Anterior cingulate cortex (tissue), 58 donors: ENCODE measurements around the gene ERAL1.
"Not testable (repeated sequence)": the region's sequence is repeated elsewhere in the genome, so short reads cannot be mapped to it uniquely, and the experiment has no call there.

ENCODE experiments used
- DNase-seq, 58 donors: peaks; one replicate each; lab custom pipeline; 2025; lab: John Stamatoyannopoulos, UW

Gene ERAL1

DNA sequence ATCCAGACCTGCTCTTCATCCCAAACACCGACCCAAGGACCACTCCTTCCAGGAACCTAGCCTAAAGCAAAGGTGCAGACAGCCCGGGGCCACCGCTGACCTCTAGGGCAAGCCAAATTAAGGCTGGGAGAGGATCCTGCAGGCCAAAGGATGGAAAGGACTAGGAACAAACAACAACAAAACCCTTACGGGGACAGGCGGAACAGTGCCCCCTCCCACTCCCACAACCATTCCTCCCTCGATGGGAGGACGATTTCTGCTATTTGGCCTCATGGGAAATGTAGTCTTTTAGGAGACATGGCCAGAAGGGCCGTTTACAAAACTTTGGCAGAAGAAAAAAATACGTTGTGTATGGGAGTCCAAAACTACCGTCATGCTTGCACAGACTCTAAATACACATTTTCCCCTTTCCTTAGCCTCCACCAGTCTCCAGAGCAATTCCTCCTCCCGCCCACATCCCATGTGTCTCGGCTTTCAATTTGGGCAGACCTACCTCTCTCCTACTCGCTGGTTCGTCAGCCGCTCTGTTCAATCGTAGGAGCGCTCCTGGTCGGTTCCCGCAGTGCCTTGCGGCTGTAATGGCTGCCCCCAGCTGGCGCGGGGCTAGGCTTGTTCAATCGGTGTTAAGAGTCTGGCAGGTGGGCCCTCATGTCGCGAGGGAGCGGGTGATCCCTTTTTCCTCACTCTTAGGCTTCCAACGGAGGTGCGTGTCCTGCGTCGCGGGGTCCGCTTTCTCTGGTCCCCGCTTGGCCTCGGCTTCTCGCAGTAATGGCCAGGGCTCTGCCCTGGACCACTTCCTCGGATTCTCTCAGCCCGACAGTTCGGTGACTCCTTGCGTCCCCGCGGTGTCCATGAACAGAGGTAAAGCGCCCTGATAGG is at the start of gene ERAL1:
Gene ERAL1 (plus strand): TSS at position 560 of the 879 bp plus-strand sequence. CDS start 19 bp downstream, at position 579.
- peak; percentile 29 to 94 (median 82) for DNase-seq

DNA sequence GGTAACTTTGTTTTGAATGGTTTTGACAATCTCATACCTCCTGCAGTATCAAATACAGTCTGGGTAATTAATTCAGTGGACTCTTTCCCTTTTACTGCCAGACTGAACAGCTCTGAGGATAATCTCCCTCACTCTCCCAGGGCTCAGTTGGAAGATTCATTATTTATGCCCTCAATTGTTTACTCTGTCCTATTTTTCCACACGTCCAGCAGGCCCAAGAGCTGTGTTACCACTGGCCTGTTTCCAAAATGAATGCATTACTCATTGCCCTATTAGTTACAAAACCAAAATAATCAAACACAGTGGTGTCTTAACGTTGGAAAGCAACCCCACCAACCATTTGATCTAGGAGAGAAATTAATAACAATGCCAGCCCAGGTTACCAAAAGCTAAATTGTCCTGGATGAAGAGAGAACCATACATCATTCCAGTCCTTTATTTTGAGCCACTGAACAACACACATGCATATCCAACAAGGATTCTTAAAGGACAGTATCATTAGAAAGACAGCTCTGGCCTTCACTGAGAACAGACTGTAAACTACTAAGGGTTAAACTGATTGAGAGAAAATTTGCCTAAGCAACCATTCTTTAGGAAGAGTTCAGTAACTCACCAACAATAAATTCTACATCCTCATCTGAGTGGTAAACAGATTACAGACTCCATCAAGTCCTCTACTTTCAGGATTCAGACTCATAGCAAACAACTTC is 46.7 kb upstream of the ERAL1 start:
- DNase-seq = peak in 5 of 58 donors; percentile 3 to 24 (median 13)

DNA sequence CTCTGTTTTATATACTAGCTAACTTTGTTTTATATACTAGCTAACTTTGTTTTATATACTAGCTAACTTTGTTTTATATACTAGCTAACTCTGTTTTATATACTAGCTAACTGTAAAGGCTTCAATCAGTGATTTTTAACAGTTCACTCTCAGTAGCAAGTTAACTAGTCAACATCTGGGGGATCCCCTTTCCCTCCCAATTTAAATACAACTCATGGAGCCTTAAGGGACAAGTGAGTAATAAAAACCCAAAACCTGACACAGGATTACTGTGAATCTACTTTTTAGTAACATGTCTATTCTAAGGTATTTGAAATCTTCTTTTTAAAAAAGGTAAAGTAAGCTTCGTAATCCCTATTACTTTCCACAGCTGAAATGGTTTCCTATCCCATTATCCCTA is 44.4 kb upstream of the ERAL1 start:
- DNase-seq = no peak

DNA sequence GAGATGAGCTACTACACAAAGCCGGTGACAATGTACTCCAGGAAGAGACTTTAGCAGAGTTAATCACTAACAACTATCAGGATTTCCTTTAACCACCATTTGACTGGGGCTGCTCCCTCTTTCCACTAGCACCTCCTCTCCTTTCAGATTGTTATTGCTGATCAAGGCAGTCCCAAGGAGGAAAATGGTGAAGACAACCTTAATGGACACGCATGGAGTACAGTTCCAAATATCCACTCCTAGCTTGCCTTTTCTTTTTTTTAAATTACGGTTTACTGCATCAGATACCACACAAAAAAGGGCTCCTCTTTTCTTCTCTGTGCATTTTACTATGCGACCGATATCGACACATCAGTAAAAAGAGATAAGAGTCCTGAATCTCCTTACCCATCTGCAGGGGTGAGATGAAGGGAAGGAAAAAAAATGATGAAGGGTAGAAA is 43.1 kb upstream of the ERAL1 start:
- DNase-seq = peak in 2 of 58 donors; percentile 0 to 48

DNA sequence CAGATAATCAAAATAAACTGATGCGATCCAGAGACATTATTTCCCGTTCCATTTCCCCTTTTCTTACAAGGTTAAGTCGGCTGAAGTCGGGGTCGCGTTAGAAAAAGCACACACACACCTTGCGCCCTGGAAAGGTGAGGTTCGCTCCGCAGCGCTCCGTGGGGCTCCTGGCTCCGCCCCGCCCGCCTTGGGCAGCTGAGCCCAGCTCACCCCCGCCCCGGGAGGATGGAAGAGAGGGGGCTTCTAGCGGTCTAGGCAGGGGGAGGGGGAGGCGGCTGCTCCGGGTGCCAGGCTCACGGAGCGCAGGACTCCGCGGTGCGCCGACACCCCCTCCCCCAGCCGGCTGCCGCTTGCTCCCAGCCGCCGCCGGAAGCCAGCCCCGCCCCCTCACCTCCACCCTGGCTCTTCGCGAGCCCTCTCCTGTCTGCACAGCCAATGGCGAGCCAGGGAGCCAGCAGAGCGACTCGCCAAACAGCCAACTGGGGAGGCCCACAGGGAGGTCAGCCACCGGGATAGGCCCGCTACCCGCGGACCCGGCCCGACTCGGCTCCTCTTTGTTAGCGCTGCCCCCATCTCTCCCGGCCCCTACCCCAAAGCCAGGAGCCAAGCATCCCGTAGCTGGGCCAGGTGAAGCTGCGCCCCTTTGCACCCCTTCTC is 42.6 kb upstream of the ERAL1 start:
- peak; percentile 80 to 99 (median 96) for DNase-seq

DNA sequence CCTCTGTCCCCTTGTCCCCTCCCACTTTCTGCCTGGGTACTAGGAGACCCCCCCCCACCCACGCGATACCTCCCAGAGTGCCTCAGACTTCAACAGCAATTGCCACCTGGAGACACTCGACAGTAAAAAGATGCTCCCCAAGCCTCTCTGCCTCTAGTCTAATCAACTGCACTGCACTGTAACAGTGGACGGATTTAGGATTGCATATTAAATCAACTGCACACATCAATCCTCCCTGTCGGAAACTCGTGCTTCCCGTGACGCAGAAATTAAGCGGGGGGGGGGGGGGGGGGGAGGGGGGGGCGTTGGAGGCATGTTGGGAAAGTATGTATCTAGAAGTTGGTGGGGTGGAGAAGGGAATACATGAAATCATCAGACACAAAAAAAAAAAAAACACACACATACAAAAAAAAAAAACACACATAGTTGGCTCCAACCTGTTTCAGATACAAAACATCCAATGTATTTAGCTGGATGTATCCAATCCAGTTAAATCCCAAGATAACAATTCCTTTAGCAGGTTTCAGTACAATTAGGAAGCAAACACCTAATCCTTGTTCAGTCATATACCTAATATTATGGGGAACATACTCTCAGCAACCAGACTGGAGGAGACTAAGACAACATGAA is 42.0 kb upstream of the ERAL1 start:
- peak in 1 of 58 donors; percentile 65 for DNase-seq

DNA sequence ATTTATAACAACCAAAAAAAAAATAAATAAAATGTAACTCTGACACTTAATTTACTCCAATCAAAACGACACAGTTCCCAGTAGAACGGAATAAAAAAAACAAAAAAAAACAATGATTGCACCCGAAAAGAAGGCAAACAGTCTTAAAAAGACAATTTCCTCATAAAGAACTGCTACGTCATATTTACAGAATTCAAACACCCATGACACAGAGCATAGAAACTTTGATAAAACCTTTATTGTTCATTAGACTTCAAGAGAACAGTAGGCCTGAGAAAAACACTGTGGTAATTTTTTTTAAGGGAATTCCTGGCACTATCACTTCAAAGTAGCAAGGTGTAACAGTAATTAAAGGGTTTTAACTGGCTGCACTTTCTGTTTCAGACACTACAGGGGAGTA is 38.3 kb upstream of the ERAL1 start:
- DNase-seq = no peak

DNA sequence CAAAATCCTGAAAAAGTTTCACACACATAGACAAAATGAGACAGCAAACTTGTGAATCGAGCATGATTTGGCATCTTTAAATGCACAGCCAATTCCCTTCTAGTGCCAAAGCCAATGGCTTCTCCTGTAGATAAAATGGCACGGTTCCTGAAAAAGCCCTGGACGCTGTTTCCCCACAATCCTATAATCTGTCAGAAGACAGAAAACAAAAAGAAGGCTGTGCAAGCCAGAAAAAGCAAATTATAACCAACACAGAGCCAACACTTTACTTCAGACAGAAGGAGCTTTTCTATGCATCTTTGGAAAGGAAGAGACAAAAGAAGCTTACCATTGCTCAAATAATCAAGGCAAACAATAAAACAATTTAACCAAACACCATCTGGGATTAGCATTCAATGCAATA is 36.0 kb upstream of the ERAL1 start:
- DNase-seq = peak in 8 of 58 donors; percentile 2 to 44 (median 16)

DNA sequence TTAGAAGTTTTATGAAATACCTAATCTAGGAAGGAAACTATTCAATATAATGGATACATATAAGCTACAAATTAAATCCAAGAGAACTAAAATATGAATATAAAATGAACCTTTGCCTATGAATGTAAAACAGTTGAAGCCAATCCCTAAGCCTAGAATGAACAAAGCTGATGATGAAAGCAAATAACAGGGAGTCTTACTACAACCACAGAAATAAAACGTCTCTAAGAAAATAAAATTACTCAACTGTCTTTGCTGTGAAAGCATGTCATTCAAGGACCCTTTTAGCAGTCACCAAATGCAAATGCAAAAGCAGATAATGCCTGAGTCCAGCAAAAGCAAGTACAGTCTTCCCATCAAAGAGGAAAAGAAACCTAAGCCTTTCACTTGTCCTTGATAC is 35.2 kb upstream of the ERAL1 start:
- no peak for DNase-seq

DNA sequence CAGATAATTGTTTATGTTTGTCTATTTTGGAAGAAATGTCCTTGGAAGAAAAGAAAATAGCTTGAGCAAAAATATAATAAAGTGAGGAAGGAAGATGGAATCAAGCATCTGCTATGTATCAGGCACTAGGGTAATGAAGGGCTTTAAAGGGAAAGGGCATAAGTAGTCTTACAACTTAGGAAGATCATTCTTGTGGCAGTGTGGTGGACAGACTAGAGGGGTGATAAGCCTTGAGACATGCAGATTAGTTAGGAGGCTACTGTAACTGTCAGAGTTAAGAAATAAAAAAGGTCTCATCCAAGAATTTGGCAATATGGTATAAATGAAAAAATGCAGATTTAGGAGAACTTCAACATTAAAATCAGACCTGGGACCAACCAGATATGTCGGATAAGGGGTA is 27.1 kb upstream of the ERAL1 start:
- DNase-seq = no peak

DNA sequence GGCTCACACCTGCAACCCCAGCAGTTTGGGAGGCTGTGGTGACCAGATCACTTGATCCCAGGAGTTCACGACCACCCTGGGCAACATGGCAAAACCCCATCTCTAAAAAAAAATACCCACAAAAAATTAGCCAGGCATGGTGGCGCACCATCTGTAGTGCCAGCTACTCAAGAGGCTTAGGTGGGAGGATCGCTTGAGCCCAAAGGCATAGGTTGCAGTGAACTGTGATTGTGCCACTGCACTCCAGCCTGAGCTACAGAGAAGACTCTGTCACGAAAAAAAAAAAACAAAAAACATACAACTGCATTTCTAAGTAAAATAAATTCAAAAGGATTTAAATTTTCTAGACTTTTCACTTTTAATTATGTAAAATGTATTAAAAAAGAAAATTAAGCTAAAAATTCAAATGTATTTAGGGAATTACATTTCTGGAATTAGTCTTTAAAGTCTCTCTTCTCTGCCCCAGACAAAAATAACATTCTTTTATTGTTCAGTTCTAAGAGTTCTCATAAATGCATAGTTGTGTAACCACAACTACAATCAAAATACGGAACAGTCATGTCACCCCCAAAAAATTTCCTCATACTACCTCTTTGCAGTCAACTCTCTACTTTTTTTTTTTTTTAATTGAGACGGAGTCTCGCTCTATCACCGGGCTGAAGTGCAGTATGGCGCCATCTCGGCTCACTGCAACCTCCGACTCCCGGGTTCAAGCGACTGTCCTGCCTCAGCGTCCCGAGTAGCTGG is 26.3 kb upstream of the ERAL1 start:
- no peak for DNase-seq

DNA sequence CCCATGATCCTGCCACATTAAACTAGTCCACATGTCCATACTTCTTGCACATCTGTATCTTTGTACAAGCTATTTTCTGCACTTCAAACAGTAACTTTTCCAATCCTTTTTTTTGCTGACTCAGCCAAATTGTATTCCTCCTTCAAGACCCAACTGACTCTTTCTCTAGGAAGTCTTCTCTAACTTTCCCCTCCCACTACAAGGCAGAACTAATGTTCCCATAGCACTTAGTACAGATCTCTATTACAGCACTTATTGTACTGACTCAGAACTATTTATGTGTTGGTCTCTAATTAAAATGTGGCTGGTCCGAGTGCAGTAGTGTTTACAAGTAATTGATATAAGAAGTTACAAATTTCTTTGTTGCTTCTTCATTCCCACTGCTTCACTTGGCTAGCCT is 20.4 kb upstream of the ERAL1 start:
- DNase-seq = no peak

DNA sequence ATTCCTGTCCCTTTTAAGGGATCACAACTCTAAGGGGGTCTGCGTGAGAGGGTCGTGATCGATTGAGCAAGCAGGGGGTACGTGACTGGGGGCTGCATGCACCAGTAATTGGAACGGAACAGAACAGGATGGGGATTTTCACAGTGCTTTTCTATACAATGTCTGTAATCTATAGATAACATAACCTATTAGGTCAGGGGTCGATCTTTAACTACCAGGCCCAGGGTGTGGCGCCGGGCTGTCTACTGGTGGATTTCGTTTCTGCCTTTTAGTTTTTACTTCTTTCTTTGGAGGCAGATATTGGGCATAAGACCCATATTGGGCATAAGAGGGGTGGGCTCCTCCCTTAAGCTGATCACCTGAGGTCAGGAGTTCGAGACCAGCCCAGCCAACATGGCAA is 18.3 kb upstream of the ERAL1 start:
- DNase-seq = not testable (repeated sequence)

DNA sequence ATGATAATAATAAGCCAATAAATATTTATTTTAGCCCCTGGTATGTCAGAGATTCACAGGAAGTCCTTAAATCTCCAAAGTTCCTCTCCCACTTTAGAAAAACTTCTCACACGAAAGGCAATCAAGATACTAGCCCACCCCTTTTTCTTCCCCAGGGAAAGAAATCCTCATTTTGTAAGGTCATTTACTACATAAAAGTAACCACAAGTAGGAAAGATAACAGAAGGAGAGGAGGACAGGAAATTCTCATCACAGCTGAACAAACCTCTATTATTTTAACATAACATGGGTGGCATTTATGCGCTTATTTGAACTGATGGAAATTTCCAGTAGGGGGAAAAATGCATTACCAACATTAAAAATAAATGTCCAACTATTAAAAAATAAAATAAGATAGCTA is 15.6 kb upstream of the ERAL1 start:
- DNase-seq = no peak

DNA sequence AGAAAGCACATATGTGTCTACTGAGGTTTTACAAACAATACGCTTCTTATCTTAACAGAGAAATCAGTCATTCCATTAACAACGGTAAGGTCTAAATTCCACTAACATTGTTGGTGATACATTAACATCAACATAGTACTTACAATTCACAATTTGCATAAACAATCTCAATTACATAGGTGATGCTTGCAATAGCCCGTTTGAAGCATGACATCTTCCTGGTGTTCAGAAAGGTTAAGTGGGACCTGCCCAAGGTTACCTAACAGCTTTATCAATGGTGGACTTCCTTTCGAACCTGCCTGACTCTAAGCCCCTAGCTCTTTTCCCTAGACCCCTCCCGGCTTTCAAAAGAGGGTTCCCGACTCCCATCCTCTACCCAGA is 12.9 kb upstream of the ERAL1 start:
- DNase-seq = no peak

DNA sequence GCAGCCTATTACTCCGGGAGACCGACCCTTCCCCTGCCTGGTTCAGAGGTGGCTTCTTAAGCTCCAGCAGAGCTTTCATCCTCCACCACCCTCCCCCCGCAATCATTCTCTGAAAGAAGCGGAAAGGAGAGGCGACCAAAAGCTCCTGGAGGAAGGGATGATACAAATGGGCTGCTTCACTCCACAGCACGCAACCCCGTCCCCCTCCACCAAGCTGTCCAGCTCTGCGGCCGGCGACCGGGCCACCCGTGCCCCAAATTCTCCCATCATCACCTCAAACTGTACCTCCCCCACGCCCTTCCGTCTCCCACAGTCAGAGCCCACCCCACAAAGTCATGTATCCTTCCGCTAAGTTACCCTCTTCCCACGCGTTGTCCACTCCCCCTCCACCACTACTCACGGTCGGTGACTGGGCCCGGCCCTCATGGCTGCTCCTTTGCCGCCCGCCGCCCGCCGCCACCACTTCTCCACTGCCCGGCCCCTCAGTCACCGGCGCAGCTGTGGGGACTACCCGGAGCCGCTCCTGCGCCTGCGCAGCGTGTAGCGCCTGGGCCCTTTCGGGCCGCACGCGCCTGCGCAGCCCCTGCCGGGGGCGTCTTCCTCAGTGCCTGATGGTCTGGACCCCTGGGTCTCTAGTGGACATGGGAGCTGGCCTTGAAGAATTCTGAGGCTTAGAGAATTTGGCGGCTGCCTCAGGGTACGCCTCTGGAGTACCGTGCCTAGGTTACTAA is 12.4 kb upstream of the ERAL1 start, which contains the start of gene FAM222B:
Gene FAM222B (minus strand): TSS at position 509 of the 731 bp plus-strand sequence. CDS start 76,123 bp downstream, outside the sequence.
- DNase-seq = peak; percentile 14 to 86 (median 74)

DNA sequence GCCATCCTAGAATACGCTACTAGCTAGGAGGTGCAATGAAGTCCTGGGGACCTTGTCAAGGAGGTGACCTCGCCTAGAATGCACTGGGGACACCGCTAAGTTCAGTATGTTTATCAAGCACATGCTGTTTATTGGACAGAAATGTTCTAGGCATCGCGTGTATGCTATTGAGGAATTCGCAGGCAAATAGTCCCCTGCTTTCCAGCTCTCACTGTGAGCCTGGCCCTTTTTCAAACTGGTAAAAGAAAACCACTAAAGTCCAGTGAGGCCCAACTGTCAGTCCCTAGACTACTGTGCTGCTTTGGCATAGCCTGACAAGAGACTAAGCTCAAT is 11.0 kb upstream of the ERAL1 start:
- DNase-seq = no peak

DNA sequence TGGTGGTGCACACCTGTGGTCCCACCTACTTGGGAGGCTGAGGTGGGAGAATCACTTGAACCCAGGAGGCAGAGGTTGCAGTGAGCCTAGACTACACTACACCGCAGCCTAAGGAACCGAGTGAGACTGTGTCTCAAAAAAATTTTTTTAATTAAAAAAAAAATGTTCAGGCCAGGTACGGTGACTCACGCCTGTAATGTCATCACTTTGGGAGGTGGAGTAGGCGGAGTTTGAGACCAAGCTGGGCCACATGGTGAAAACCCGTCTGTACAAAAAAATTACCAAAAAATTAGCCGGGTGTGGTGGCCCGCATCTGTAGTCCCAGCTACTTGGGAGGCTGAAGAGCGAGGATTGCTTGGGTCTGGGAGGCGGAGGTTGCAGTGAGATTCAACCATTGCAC is 8.6 kb upstream of the ERAL1 start:
- DNase-seq = no peak

DNA sequence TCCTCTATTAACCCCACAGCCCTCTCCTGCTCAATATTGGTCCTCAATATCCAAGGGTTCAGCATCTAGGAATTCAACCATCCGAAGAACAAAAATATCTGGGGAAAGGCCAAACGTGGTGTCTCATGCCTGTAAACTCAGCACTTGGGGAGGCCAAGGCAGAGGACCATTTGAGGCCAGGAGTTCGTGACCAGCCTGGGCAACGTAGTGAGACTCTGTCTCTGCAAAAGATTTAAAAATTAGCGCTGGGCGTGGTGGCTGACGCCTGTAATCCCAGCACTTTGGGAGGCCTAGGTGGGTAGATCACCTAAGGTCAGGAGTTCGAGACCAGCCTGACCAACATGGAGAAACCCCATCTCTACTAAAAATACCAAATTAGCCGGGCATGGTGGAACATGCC is 8.1 kb upstream of the ERAL1 start:
- DNase-seq = not testable (repeated sequence)
